Left colon (tissue), 2 donors: ENCODE measurements around the gene NR0B1. TPM values are rescaled to one million over a fixed set of nuclear protein-coding genes. Genes with fewer than 3 reads are reported as not detected.

Experiments
- ATAC-seq: fragments of 200-7000 bp; cut with Tn5 transposase; one replicate; pipeline ENCODE4 v1.9.1; 2020; ENCODE audit warnings: mild to moderate bottlenecking, moderate library complexity
- DNase-seq, 2 donors: peaks; one replicate each; pipeline ENCODE4 v3.0.0-alpha.2; 2020
- intact Hi-C, 2 donors: fragments of 100-400 bp; cut with DNase I in 1 of 2; cut with micrococcal nuclease in 1 of 2; formaldehyde crosslinking; loops; one replicate each; pipeline versions ENCODE4 v1.11.2 to v1.14.0; 2022; cut with DNase I, micrococcal nuclease
- long read RNA-seq: library from polyadenylated mRNA; unstranded; transcript quantifications from one replicate; pipeline ENCODE4 v2.0.0, GENCODE V29; 2021
- total RNA-seq, 2 donors: library from RNA; stranded (reverse); fragmentation: NEBNext Ultra II Directional; extraction: Animal tissue kit (Norgen Biotek cat#: 25700); gene quantifications; one replicate each; pipeline ENCODE4 v1.2.1, GENCODE V29; 2021
- donor health status: DM: no; HTN: no; CAD: no.
- donor health status: DM: yes; HTN: yes; CAD: no.

The NR0B1 gene, protein sequence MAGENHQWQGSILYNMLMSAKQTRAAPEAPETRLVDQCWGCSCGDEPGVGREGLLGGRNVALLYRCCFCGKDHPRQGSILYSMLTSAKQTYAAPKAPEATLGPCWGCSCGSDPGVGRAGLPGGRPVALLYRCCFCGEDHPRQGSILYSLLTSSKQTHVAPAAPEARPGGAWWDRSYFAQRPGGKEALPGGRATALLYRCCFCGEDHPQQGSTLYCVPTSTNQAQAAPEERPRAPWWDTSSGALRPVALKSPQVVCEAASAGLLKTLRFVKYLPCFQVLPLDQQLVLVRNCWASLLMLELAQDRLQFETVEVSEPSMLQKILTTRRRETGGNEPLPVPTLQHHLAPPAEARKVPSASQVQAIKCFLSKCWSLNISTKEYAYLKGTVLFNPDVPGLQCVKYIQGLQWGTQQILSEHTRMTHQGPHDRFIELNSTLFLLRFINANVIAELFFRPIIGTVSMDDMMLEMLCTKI
- not detected for total RNA-seq
- long read RNA-seq, result 0 reads

GRCh38 chrX:30309139-30309571 is at the start of gene NR0B1:
NR0B1 (minus strand) TSS chrX:30309390; CDS start chrX:30309363, 27 bp downstream.
- intact Hi-C loops, result no loop called here
- ATAC-seq (no peak), DNase-seq (no peak)

GRCh38 chrX:30349946-30350345 is 40.8 kb upstream of the NR0B1 start:
- ATAC-seq, result no peak
- intact Hi-C loops, result no loop called here
- DNase-seq, result no peak

- DNase-seq (no peak), ATAC-seq (no peak)
- intact Hi-C loops, result no loop called here
Measured at GRCh38 chrX:30343206-30343605, 34.0 kb upstream of the NR0B1 start.

- intact Hi-C loops, result no loop called here
- DNase-seq (no peak), ATAC-seq (no peak)
Measured at GRCh38 chrX:30340753-30341152, 31.6 kb upstream of the NR0B1 start.

DNA sequence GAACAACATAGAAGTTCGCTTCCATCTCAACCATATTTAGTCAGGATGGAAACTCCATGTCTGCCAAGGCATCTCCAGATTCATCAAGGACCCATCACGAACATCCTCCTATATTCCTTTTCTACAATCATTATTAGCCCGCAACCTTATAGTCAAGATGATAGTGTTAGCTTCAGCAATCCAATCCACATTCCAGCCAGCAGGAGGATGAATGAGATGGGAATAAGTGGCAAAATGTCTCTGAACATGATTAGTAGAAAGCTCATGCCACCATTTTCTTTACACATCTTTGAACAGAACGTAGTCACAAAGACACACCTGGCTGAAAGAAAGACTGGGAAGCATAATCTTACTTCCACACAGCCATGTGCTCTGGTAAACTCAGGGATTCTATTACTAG is 18.6 kb upstream of the NR0B1 start:
- intact Hi-C loops, result no loop called here
- no peak for ATAC-seq
- no peak for DNase-seq

GRCh38 chrX:30317308-30317707 is 8.1 kb upstream of the NR0B1 start:
- no peak for DNase-seq
- no peak for ATAC-seq
- intact Hi-C loops, result no loop called here

GRCh38 chrX:30313322-30313721 is 4.1 kb upstream of the NR0B1 start:
- DNase-seq (no peak), ATAC-seq (no peak)
- intact Hi-C loops, result no loop called here

DNA sequence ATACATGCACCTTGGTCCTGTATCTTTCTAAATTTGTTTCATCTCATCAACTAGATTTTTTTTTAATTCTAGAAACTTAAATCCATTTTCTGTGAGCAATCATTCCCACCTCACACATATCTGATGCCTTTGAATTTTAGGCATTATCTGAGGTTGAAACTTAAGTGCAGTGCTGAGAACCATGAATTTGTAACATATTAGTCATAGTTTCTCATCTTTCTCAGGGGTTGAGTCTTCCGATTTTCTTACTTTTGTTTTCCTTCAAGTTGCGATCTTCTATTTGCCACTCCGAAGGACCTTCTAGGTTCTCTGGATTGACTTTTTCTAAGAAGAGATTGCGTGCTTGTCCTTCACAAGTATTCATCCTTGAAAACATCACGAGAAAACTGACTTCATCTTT is 3.7 kb upstream of the NR0B1 start:
- intact Hi-C loops, result no loop called here
- no peak for ATAC-seq
- DNase-seq, result no peak

GRCh38 chrX:30310429-30311206 is 1.4 kb upstream of the NR0B1 start:
- intact Hi-C loops, result no loop called here
- ATAC-seq (no peak), DNase-seq (no peak)

DNA sequence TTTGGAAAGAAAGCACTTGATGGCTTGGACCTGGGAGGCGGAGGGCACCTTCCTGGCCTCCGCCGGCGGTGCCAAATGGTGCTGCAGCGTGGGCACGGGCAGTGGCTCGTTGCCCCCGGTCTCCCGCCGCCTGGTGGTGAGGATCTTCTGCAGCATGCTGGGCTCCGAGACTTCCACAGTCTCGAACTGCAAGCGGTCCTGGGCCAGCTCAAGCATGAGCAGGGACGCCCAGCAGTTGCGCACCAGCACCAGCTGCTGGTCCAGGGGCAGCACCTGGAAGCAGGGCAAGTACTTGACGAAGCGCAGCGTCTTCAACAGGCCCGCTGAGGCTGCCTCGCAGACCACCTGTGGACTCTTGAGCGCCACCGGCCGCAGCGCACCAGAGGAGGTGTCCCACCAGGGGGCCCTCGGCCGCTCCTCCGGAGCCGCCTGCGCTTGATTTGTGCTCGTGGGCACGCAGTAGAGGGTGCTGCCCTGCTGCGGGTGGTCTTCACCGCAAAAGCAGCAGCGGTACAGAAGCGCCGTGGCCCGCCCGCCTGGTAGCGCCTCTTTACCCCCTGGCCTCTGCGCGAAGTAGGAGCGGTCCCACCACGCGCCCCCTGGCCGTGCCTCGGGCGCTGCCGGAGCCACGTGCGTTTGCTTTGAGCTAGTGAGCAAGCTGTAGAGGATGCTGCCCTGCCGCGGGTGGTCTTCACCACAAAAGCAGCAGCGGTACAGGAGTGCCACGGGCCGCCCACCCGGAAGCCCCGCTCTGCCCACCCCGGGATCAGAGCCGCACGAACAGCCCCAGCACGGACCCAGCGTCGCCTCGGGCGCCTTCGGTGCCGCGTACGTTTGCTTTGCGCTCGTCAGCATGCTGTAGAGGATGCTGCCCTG is 689 bp downstream of the NR0B1 start:
- DNase-seq (no peak), ATAC-seq (no peak)
- intact Hi-C loops, result no loop called here

DNA sequence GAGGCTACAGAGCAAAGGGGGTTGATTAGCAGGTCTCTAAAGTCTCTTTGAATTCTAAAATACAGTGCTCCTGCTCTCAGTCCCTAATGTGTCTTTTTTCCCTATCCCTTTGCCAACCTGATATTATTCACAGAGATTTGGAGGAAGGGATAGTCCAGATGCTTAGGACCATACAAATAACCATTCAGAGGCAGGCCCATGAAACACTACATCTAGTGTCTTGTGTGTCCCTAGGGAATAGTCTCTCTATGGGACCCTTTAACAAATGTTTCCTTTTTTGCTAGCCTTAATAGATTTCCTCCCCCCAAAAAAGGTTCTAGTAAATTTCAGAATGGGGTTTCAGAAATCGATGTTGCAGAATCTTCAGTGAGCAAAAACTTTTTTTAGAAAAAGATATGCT is 1.7 kb downstream of the NR0B1 start:
- intact Hi-C loops, result no loop called here
- no peak for DNase-seq
- ATAC-seq, result no peak

DNA sequence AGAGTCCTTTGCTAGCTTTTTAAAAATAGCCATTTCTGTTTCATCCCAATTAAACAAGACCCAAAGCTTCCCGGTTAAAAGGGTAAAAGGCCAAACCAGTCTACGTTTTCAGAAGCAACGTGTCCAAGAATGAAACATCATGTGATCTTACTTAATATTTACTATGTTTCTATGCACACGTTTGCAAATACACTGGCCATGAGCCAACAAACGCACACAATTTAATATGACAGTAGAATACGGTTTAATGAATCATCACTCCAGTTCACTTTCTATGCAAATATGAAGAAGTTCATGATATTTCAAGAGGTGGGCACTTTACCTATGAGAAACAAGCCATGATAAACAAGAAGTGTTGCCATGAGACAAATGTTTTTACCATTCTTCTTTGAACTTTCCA is 4.3 kb downstream of the NR0B1 start:
- ATAC-seq (no peak), DNase-seq (no peak)
- intact Hi-C loops, result no loop called here

DNA sequence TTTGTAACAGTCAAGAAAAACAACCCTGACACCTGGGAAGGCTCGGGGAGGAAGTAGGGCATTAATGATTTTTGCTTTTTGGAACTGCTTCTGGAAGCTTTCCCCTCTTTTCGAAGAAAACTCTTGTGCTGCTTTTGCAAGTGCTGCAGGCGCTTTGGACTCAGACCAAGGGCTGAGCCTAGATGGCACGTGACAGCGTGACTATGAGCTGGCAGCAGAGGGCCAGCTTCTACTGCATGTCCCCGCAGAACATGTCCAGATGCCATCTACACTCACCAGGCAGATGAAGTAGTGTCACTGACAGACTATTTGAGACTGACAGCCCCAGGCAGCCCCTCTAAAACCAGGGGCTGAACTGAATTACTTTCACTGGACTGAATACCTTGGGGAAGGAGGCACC is 6.2 kb downstream of the NR0B1 start:
- no peak for ATAC-seq
- DNase-seq, result no peak
- intact Hi-C loops, result no loop called here

- intact Hi-C loops, result no loop called here
- DNase-seq, result no peak
- no peak for ATAC-seq
Measured at GRCh38 chrX:30301963-30302362, 7.2 kb downstream of the NR0B1 start.

DNA sequence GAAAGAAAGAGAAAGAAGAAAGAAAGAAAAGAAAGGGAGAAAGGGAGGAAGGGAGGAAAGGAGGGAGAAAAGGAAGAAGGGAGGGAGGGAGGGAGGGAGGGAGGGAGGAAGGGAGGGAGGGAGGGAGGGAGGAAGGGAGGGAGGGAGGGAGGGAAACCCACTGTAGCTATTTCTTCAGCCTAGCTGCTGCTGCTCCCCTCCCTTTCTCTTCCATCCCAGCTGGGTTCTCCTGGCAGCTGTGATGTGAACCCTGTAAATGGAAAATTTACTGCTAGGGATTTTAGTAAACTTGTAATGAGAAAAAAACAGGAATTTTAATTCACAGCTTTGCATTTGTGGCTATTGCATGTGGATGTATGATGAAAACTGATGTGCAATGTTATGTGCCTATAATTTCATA is 8.0 kb downstream of the NR0B1 start:
- intact Hi-C loops, result no loop called here
- DNase-seq, result no peak
- no peak for ATAC-seq

DNA sequence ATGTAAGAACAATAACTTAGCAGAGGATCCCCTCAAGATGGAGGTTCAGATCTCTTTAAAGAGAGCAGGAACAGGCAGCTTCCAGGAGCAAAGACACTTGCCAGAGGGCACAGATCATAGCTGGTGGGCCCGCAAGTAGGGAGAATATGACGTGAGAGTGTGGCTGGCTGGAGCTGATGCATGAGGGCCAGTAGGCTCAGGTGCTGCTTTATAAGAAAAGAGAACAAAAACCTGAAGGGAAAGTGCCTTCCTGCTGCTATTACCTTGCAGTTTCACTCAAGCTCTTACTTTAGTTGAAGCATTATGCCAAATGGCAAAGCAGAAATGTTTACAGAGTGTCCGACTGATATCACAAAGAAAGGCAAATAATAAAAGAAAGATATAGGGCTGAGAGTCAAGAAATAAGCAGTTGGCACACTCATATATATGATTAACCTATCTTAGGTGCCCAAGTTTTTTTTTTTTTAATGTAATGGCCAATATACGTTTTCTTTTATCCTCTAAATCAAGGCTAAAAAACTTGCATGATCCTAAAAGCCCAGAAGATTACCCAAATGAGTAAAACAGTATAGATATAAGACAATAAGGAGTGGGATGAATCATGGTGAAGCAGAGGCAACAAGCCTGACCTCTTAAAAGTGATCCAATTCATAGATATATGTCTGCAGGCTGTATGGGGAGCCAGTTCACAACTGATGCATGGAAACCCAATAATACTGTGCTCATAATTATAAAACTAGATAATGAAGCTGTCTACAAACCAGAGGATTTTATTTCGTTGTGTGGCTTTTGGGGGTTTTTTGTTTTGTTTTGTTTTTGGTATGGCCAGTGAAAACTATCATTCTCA is 12.6 kb downstream of the NR0B1 start:
- DNase-seq (no peak), ATAC-seq (no peak)
- intact Hi-C loops, result no loop called here

GRCh38 chrX:30283456-30284200 is 25.6 kb downstream of the NR0B1 start:
- no peak for DNase-seq
- ATAC-seq, result no peak
- intact Hi-C loops, result no loop called here

GRCh38 chrX:30282527-30282926 is 26.7 kb downstream of the NR0B1 start:
- ATAC-seq (no peak), DNase-seq (no peak)
- intact Hi-C loops, result no loop called here
